C4-2B (cell line): ENCODE measurements around the gene KCP.
"Not testable (repeated sequence)": the region's sequence is repeated elsewhere in the genome, so short reads cannot be mapped to it uniquely, and the experiment has no call there.

Source experiments
- ZFX ChIP-seq: fragments of 450-650 bp; IDR thresholded peaks from 2 replicates; pipeline ENCODE4 v1.6.1; 2017
- TF ChIP-seq, protein P1 (sequence below): fragments of 450-650 bp; conservative IDR thresholded peaks from 2 replicates; pipeline ENCODE4 v1.5.1; 2017; ENCODE audit warnings: mild to moderate bottlenecking

GRCh38 chr7:128943251-128943650 lies 32.7 kb upstream of the KCP start:
- TF ChIP-seq, protein P1, sequence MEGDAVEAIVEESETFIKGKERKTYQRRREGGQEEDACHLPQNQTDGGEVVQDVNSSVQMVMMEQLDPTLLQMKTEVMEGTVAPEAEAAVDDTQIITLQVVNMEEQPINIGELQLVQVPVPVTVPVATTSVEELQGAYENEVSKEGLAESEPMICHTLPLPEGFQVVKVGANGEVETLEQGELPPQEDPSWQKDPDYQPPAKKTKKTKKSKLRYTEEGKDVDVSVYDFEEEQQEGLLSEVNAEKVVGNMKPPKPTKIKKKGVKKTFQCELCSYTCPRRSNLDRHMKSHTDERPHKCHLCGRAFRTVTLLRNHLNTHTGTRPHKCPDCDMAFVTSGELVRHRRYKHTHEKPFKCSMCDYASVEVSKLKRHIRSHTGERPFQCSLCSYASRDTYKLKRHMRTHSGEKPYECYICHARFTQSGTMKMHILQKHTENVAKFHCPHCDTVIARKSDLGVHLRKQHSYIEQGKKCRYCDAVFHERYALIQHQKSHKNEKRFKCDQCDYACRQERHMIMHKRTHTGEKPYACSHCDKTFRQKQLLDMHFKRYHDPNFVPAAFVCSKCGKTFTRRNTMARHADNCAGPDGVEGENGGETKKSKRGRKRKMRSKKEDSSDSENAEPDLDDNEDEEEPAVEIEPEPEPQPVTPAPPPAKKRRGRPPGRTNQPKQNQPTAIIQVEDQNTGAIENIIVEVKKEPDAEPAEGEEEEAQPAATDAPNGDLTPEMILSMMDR: not testable (repeated sequence)
- not testable (repeated sequence) for TF ChIP-seq ZFX
